Endothelial cell of umbilical vein (primary cell): ENCODE results near the gene CTTN. TPM values are rescaled to one million over a fixed set of nuclear protein-coding genes. Genes with fewer than 3 reads are reported as not detected.

ENCODE experiments used
- BruUV-seq: library from RNA; stranded (reverse); fragments of 400-500 nt; replicated peaks from 2 replicates; lab custom pipeline; 2021; lab: Mats Ljungman, UMichigan
- CTCF ChIA-PET: fragments of 300-600, 350-600 bp; sonication (Branson Sonifier 250); formaldehyde crosslinking; loops from one replicate; lab custom pipeline; 2021; ENCODE audit warnings: antibody characterized with exemption, inconsistent platforms; lab: Charles Lee
- POLR2A ChIA-PET: fragments of 300-600, 350-600 bp; sonication (Branson Sonifier 250); formaldehyde crosslinking; loops from one replicate; lab custom pipeline; 2021; ENCODE audit warnings: antibody characterized with exemption, inconsistent platforms; lab: Charles Lee
- DNase-seq: peaks from one replicate; pipeline ENCODE4 v3.0.0-alpha.2; 2011; ENCODE audit warnings: low read depth, low spot score
- FAIRE-seq: peaks from 2 replicates; lab custom pipeline; 2011; peaks lifted over from hg19 to GRCh38; lab: Jason Lieb, UNC
- H2AFZ ChIP-seq: 2 replicates; pipeline ENCODE4 v1.6.0; 2012; ENCODE audit warnings: low read depth, low read length, control low read depth, inconsistent platforms
- H3K27ac ChIP-seq: 2 replicates; pipeline ENCODE4 v1.5.1; 2011; ENCODE audit warnings: low read depth, mild to moderate bottlenecking, control low read depth, low read length, moderate library complexity; ENCODE audit not compliant: insufficient read depth
- H3K27me3 ChIP-seq, 2 experiments: 2 replicates each; pipeline versions ENCODE4 v1.6.0 to v1.6.1; 2011; ENCODE audit warnings: low read length in 2 of 2, mixed read lengths in 1 of 2; ENCODE audit not compliant: control insufficient read depth in 2 of 2, insufficient read depth in 2 of 2
- H3K36me3 ChIP-seq, 2 experiments: 2 replicates in 1 of 2; 3 replicates in 1 of 2; pipeline ENCODE4 v1.5.1; 2011; ENCODE audit warnings: low read length in 2 of 2, mild to moderate bottlenecking in 1 of 2, moderate library complexity in 1 of 2; ENCODE audit not compliant: control insufficient read depth in 2 of 2, insufficient read depth in 2 of 2; ENCODE audit errors: extremely low read depth in 1 of 2
- H3K4me1 ChIP-seq: 3 replicates; pipeline ENCODE4 v1.5.1; 2011; ENCODE audit warnings: mild to moderate bottlenecking, low read length; ENCODE audit not compliant: control insufficient read depth, insufficient read depth; ENCODE audit errors: extremely low read depth
- H3K4me2 ChIP-seq: 2 replicates; pipeline ENCODE4 v1.6.1; 2011; ENCODE audit warnings: low read length, control low read depth, mixed read lengths; ENCODE audit not compliant: insufficient read depth
- H3K4me3 ChIP-seq, 3 experiments: fragments of 200-600 bp in 1 of 3; sonication (generic), shearing (Covaris generic) in 1 of 3; replicated peaks in 1 of 3; 2 replicates each; pipeline ENCODE4 v1.5.1; 2011 to 2016; ENCODE audit warnings: control low read depth in 3 of 3, low read length in 3 of 3, mild to moderate bottlenecking in 2 of 3, inconsistent platforms in 1 of 3, low read depth in 1 of 3, moderate library complexity in 1 of 3; ENCODE audit not compliant: insufficient read depth in 1 of 3
- H3K79me2 ChIP-seq: 2 replicates; pipeline ENCODE4 v1.6.0; 2012; ENCODE audit warnings: low read length, inconsistent platforms; ENCODE audit not compliant: control insufficient read depth, insufficient read depth
- H3K9ac ChIP-seq: replicated peaks from 2 replicates; pipeline ENCODE3; 2011; ENCODE audit warnings: low read length, control low read depth; ENCODE audit not compliant: insufficient read depth; ENCODE audit errors: extremely low read depth
- H3K9me1 ChIP-seq: replicated peaks from 3 replicates; pipeline ENCODE4 v1.6.0; 2011; ENCODE audit warnings: mild to moderate bottlenecking, low read length; ENCODE audit not compliant: control insufficient read depth, insufficient read depth; ENCODE audit errors: extremely low read depth
- H3K9me3 ChIP-seq: replicated peaks from 2 replicates; pipeline ENCODE4 v1.5.1; 2012; ENCODE audit warnings: low read length, inconsistent platforms; ENCODE audit not compliant: control insufficient read depth, insufficient read depth
- H4K20me1 ChIP-seq: replicated peaks from 2 replicates; pipeline ENCODE3; 2011; ENCODE audit warnings: mild to moderate bottlenecking, low read length; ENCODE audit not compliant: control insufficient read depth, insufficient read depth; ENCODE audit errors: extremely low read depth
- CTCF ChIP-seq, 2 donors: IDR thresholded peaks; 1 replicate in 1 of 2; 2 replicates in 1 of 2; pipeline ENCODE4 v1.5.1; 2011; ENCODE audit warnings: low read length in 2 of 2, mild to moderate bottlenecking in 2 of 2, moderate library complexity in 2 of 2, control low read depth in 1 of 2, inconsistent platforms in 1 of 2, low read depth in 1 of 2; ENCODE audit not compliant: insufficient read depth in 1 of 2; ENCODE audit errors: extremely low read depth in 1 of 2
- EZH2 ChIP-seq: IDR thresholded peaks from 2 replicates; pipeline ENCODE4 v1.6.1; 2012; ENCODE audit warnings: borderline replicate concordance, low read depth, mild to moderate bottlenecking, moderate library complexity, low read length, inconsistent platforms; ENCODE audit not compliant: severe bottlenecking
- FOS ChIP-seq: IDR thresholded peaks from 2 replicates; pipeline ENCODE4 v1.6.1; 2011; ENCODE audit warnings: mild to moderate bottlenecking, low read length, moderate library complexity, borderline replicate concordance; ENCODE audit not compliant: insufficient read depth
- GATA2 ChIP-seq: IDR thresholded peaks from 2 replicates; pipeline ENCODE4 v1.7.0; 2011; ENCODE audit warnings: low read depth, mild to moderate bottlenecking, moderate library complexity, mixed read lengths, low read length; ENCODE audit not compliant: insufficient read length, insufficient read depth
- JUN ChIP-seq: IDR thresholded peaks from 2 replicates; pipeline ENCODE4 v1.6.1; 2011; ENCODE audit warnings: borderline replicate concordance, low read depth; ENCODE audit not compliant: insufficient read length, insufficient read depth
- MAX ChIP-seq: IDR thresholded peaks from 2 replicates; pipeline ENCODE4 v1.6.1; 2011; ENCODE audit not compliant: insufficient read depth, insufficient read length
- MYC ChIP-seq: IDR thresholded peaks from one replicate; pipeline ENCODE4 v1.6.1; 2011; ENCODE audit warnings: mild to moderate bottlenecking, low read depth, low read length
- POLR2A ChIP-seq: IDR thresholded peaks from 2 replicates; pipeline ENCODE4 v1.6.1; 2012; ENCODE audit warnings: low read depth, mild to moderate bottlenecking, control low read depth, low read length
- POLR2AphosphoS5 ChIP-seq: IDR thresholded peaks from 2 replicates; pipeline ENCODE4 v1.6.1; 2012; ENCODE audit warnings: low read depth, mild to moderate bottlenecking, control low read depth, low read length, moderate library complexity; ENCODE audit not compliant: insufficient read depth
- dilution Hi-C: fragments of 300-500 bp; cut with MboI; formaldehyde crosslinking; loops from one replicate; pipeline ENCODE4 v1.15.0; 2019; ENCODE audit warnings: low sequenced_read_pairs; ENCODE audit not compliant: extremely low pct_ligation_motif_present
- intact Hi-C: fragments of 100-400 bp; cut with micrococcal nuclease; formaldehyde crosslinking; loops from one replicate; pipeline ENCODE4 v1.10.0; 2022
- polyA plus RNA-seq, 4 experiments: library from polyadenylated mRNA; depleted of rRNA in 3 of 4; stranded (reverse) in 3 of 4; unstranded in 1 of 4; fragments of >200 nt; gene quantifications; 2 replicates each; pipeline versions ENCODE4 v1.2.1 to v1.2.3, GENCODE V29; 2011 to 2012; ENCODE audit warnings: missing spikeins in 1 of 4
- total RNA-seq: library from RNA; stranded (reverse); gene quantifications from 2 replicates; pipeline ENCODE4 v1.2.3, GENCODE V29; 2021

The CTTN gene
- total and polyA plus RNA-seq, 2 donors (not counting 3 experiments of a cell fraction or from before 2014, with no cell fraction given): 161 to 330 TPM

GRCh38 chr11:70419307-70420007, 21.1 kb downstream of the CTTN start:
- BruUV-seq: TSS peak; percentile 62
- no peaks in the 10 kb centered on the region for H3K9me1 ChIP-seq
- TF ChIP-seq FOS (no peak), MYC (no peak), MAX (no peak), POLR2AphosphoS5 (no peak), POLR2A (no peak), GATA2 (no peak), CTCF (IDR thresholded peaks at IDR 0.05; ENCODE audit: extremely low read depth in 1 of 2, insufficient read depth in 1 of 2, low read depth in 1 of 2, low read length in 2 of 2) (no peak), EZH2 (no peak), JUN (no peak)
- POLR2A ChIA-PET: interaction anchor here (0.7 kb wide), 1 partner anchor 1033 kb away, joined by 5 read pairs; no protein-coding TSS in a partner anchor
- peaks cover 10% of the 10 kb centered on the region for H3K4me1 ChIP-seq
- H3K9ac ChIP-seq: no peak overlapping the region
- FAIRE-seq (no peak), DNase-seq (no peak)
- H3K79me2 ChIP-seq: peaks cover 11% of the 10 kb centered on the region
- peaks cover 49 to 67% of the 10 kb centered on the region in 2 experiments for H3K36me3 ChIP-seq
- no peaks in the 10 kb centered on the region for H3K9me3 ChIP-seq
- dilution Hi-C loops (no loop called here), intact Hi-C loops (no loop called here)
- CTCF ChIA-PET: no interaction called here
- H3K27me3 ChIP-seq: no peaks in the 10 kb centered on the region
- H4K20me1 ChIP-seq: peaks cover 3% of the 10 kb centered on the region
- no peak overlapping the region for H3K4me3 ChIP-seq
- no peak overlapping the region for H2AFZ ChIP-seq
- H3K4me2 ChIP-seq: no peak overlapping the region
- H3K27ac ChIP-seq: peak overlapping the region; percentile 70
